Dermis microvascular lymphatic vessel endothelial cell (primary cell): Measurements from ENCODE around the gene SLC44A4. TPM values are rescaled to one million over a fixed set of nuclear protein-coding genes. Genes with fewer than 3 reads are reported as not detected.

Experiments
- DNase-seq, 2 donors: peaks; one replicate each; pipeline versions ENCODE4 v3.0.0 to v3.0.0-alpha.2; 2010; ENCODE audit warnings: low read depth in 2 of 2
- total RNA-seq: library from RNA; depleted of rRNA; stranded (reverse); fragments of >200 nt; gene quantifications from 2 replicates; pipeline ENCODE4 v1.2.1, GENCODE V29; 2014

Gene SLC44A4
- total RNA-seq, 1 donor from 2014 or later, result under 0.01 TPM

DNA sequence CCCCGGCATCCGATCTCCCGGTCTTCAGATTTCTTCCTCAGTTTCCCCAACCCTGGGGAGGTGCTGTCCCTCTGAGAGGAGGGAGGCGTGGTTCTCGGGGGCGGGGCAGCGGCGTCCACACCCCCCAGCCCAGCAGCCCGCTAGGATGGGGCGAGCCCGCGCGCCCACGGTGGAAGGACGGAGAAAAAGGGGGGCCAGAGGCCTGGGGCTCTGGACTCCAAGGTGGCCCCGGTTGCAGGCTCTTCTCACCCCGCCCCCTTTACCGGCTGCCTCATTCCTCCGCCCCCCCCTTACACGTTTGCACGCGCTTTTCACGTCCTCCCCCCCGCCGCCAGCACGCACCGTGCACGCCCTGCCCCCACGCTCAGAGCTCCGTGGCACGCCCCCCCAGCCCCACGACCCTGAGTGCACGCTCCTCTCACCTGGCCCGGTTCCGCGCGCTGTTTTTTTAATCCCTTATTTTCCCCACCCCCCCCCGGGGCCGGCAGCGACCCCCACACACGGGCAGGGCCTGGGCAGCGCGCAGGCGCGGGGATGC, 22.7 kb upstream of the SLC44A4 start:
- peak in 1 of 2 donors; percentile 46 for DNase-seq

DNA sequence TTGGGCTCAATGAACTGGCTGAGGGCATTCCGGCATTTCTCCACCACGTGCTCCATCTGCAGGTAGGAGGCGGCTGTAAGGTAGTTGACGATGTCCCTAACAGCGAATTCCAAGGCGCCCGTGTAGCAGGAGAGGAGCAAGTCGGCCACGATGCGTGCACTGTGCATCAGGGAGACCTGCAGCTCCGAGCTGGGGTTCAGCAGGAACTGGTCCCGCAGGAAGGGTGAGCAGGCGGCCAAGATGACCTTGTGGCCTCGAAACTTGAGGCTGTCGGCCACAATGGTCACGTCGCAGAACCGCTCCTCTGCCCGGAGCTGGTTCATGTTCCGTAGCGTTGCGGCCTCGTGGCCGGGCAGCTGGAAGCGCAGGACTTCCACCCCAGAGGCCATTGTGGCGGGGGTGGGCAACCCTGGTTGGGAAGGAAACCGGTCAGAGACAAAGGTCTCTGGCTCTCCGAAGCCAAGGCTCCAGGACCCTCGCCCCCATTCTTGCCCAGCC, 22.2 kb upstream of the SLC44A4 start:
- no peak for DNase-seq

DNA sequence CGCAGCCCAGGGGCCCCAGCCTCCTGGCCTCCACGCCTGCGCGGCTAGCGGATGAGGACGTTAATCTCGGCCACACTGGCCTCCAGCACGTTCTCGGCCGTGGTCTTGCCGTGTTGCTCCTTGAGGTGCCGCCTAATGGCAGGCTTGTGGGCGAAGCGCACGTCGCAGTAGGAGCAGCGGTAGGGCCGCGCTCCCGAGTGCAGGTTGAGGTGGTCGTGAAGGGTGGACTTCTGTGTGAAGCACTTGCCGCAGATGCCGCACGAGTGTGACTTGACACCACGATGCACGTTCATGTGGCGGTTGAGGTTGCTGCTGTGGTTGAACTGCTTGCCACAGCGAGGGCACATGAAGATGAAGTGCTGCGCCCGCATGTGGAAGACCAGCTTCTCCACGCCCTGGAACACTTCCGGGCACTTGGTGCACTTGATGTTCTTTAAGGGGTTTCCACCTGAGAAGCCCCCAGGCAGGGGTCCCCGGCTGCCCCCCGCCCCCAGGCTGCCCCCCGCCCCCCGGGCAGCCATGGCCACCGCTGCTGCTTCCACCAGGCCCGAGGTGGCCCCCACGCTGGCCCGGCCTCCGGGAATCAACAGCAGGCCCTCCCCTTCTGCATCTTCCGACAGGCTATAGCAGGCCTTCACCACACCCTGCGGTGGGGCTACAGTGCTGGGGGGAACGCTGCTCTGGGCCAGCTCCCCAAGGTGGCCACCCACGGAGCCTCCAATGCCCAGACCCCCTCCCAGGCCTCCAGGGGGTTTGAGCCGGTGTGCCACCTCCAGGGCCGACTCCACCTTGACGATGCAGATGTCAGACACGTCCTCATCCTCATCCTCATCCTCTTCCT, 21.3 kb upstream of the SLC44A4 start:
- DNase-seq, result no peak

- no peak for DNase-seq
Measured at GRCh38 chr6:31899215-31899614, 20.4 kb upstream of the SLC44A4 start.

DNA sequence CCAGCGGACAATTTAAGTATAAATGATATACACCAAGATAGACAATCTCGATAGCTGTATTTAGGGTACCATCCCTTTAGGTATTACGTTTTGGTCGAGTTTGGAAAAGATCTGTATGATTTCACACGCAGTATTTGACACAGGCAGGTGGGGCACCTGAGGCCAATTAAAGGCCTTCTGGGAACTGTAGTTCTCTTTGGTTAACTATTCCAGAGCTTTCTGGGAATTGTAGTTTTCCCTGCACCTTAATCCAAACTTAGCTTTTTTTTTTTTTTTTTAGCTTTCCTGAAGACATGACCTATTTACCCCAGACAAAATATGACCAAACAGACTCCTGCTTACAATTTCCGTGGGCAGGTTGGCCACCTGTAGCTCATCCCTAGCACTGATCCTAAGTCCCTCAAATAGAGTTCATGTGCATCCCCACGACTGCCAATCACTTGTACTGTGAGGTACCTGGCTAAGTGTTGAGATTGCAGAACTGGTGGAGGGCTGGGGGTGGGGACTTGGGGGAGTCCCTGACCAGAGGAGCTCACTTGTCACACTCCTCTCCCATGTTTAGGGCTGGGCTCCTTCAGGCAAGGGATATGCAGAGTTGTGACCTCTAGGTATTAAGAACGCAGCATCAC, 19.7 kb upstream of the SLC44A4 start:
- DNase-seq, result peak in 1 of 2 donors; percentile 47

DNA sequence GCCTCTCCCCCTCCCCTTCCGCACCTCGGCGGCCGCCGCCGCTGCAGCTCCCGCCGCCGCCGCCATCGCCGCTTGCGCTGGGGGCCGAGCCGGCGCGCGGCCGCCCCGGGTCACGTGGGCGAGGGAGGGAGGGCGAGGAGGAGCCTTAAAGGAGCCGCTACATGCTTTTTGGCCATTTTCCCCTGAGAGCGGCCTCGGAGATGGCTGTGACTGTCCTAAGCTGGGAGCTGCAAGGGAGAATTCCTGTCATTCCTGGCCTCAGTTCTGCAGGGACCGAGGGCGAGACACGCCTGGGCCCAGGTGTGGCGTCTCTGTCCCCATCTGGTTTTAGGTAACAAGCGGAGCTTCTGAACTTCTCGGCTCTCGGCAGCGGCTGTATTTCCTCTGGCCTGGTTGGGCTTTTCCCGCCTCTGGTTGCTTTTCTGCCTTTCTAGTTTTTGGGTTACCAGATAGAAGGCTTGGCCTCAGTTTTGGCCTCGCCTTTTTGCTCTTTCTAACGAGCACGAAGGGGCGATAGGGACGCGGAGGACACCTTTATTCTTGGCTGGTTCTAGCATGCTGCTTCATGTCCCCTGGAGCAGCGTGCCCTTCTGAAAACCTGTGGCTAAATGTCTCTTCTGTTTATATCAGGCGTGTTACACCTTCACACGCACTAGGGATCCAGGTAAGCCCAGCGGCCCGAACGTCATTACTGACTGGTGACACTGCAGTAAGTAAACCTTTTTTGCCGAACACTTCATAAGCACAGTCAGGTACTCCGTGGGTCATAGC, 19.0 kb upstream of the SLC44A4 start, which contains the start of gene EHMT2:
TSS of gene EHMT2 (minus strand) at position 87 of the 771 bp plus-strand sequence. CDS start at position 66, 21 bp downstream.
- DNase-seq, result peak; percentile 36 to 73

GRCh38 chr6:31896856-31897611, 18.2 kb upstream of the SLC44A4 start:
- DNase-seq, result no peak

- DNase-seq, result no peak
Measured at GRCh38 chr6:31896493-31896855, 17.7 kb upstream of the SLC44A4 start.

DNA sequence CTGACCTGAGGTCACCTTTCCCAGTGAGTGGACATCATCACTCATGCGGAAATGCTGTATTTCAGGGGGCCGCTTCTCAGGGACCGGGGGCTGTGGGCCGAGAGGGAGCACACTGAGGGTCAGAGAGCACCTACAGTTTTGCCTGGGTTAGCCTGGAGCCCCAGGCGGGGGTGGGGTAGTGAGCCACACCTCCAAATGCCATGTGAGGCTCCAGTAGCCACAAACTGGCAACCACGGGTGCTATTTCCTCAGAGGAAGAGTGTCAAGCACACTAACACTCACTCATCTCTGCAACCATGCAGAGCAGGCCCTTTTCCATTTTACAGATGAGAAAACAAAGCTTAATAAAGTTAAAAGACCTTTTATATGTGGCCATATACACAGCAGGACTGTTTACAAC, 14.0 kb upstream of the SLC44A4 start:
- DNase-seq, result no peak

GRCh38 chr6:31889331-31889972, 10.7 kb upstream of the SLC44A4 start:
- no peak for DNase-seq

DNA sequence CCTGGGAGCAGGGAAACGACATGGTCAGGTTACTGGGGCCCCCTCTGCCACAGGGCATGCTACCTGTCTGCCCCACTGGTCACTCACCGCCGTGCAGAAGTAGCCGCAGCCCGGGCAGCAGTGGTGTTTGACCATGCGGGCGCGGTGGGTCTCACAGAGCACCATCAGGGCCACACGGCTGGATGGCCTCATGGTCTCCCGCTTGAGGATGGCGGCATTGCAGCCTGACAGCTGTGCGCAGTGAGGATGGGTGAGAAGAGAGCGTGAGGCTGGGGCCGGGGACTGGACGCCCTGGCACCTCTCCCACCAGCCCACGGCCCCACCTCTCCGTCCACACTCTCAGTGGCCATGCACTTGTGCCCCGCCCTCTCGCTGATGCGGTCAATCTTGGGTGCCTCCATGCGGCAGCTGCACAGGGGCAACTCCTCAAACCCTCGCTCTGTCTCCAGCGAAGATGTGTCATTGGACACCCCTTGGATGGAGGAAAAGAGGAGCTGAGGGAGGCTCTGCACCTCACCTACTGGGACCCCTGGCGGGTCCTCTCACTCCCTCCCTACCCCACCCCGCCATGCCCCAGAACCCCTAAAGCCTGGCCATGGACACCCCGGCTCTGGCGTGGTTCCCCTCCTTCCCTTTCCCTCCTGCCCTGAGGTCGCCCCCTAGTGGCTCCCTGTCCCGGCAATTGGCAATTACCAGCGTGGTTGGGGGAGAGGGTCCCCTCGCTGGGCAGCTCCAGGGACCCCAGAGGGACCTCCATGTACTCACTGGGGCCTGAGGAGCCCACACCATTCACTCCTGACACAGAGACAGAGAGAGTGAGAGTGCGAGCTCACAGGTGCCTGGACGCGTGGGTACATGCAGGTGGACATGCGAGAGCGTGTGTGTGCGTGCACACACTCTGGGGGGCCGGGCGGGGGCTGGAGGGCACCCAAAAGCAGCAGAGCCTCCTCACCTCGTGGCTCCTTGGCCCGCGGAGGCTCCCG, 9.8 kb upstream of the SLC44A4 start:
- peak in 1 of 2 donors; percentile 18 for DNase-seq

GRCh38 chr6:31887173-31888007, 8.6 kb upstream of the SLC44A4 start:
- no peak for DNase-seq

GRCh38 chr6:31886541-31886991, 7.8 kb upstream of the SLC44A4 start:
- DNase-seq, result no peak

GRCh38 chr6:31884528-31885035, 5.8 kb upstream of the SLC44A4 start:
- DNase-seq, result no peak

GRCh38 chr6:31883676-31884075, 4.9 kb upstream of the SLC44A4 start:
- DNase-seq, result no peak

GRCh38 chr6:31882344-31882743, 3.5 kb upstream of the SLC44A4 start:
- peak in 1 of 2 donors; percentile 37 for DNase-seq

DNA sequence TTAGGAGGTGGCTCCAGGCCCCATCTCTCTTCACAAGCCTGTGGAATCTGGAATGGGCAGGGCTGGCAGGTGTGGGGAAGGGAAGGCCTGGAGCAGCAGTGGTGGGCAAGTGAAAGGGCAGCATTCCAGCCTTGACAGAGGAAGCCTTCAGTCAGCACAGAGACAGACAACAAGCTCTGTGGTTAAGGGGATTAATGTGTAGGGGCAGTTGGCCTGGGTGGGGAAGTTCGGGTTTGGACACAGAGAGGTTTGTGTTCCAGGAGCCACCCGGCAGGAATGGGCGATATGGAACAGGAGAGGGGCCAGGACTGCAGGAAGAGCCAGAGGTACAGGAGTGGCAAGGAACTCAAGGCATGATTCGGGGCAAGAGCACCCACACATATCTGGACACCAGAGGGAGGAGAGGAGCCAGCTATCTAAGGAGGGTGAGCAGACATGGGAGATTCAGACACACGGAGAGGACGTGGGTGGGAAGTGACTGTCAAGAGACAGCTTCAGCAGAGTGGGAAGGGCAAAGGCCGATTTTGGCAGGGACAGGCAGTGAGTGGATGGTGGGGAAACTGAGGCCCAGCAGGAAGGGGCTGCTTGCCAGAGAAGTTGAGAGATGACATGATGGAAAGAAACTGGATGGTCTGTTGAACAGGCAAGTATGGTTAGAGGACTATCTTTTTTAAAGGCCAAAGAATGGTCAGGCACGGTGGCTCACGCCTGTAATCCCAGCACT, 2.5 kb upstream of the SLC44A4 start:
- no peak for DNase-seq
